IPS-NIHi7 (cell line): ENCODE results near the gene STYK1.
"Not testable (repeated sequence)": the region's sequence is repeated elsewhere in the genome, so short reads cannot be mapped to it uniquely, and the experiment has no call there.

ENCODE experiments used
- DNase-seq: peaks from one replicate; pipeline ENCODE4 v3.0.0; 2012; ENCODE audit warnings: mixed read lengths; ENCODE audit errors: extremely low spot score

Gene STYK1

GRCh38 chr12:10689146-10689545 is 15.3 kb upstream of the STYK1 start:
- no peak for DNase-seq

GRCh38 chr12:10688042-10688441 is 14.2 kb upstream of the STYK1 start:
- no peak for DNase-seq

GRCh38 chr12:10672231-10672868 is 1.5 kb downstream of the STYK1 start:
- no peak for DNase-seq

GRCh38 chr12:10669533-10669932 is 4.3 kb downstream of the STYK1 start:
- no peak for DNase-seq

- DNase-seq: no peak
Observed at GRCh38 chr12:10668526-10668925, 5.3 kb downstream of the STYK1 start.

GRCh38 chr12:10667581-10667980 is 6.3 kb downstream of the STYK1 start:
- no peak for DNase-seq

- DNase-seq: no peak
Observed at GRCh38 chr12:10664499-10664898, 9.4 kb downstream of the STYK1 start.

GRCh38 chr12:10663869-10664268 is 10.0 kb downstream of the STYK1 start:
- DNase-seq: no peak

GRCh38 chr12:10661338-10661737 is 12.5 kb downstream of the STYK1 start:
- no peak for DNase-seq

GRCh38 chr12:10654003-10654402 is 19.8 kb downstream of the STYK1 start:
- DNase-seq: no peak

- DNase-seq: no peak
Observed at GRCh38 chr12:10652192-10652591, 21.7 kb downstream of the STYK1 start.

GRCh38 chr12:10646576-10646975 is 27.3 kb downstream of the STYK1 start:
- not testable (repeated sequence) for DNase-seq

GRCh38 chr12:10645910-10646309 is 27.9 kb downstream of the STYK1 start:
- no peak for DNase-seq

GRCh38 chr12:10641735-10642500 is 31.9 kb downstream of the STYK1 start:
- DNase-seq: no peak

- no peak for DNase-seq
Observed at GRCh38 chr12:10638728-10639127, 35.1 kb downstream of the STYK1 start.

- no peak for DNase-seq
Observed at GRCh38 chr12:10636611-10637010, 37.2 kb downstream of the STYK1 start.

GRCh38 chr12:10636124-10636523 is 37.7 kb downstream of the STYK1 start:
- no peak for DNase-seq

GRCh38 chr12:10635306-10635705 is 38.5 kb downstream of the STYK1 start:
- no peak for DNase-seq

GRCh38 chr12:10634427-10634826 is 39.4 kb downstream of the STYK1 start:
- DNase-seq: no peak

- no peak for DNase-seq
Observed at GRCh38 chr12:10633541-10633940, 40.3 kb downstream of the STYK1 start.

GRCh38 chr12:10632226-10632625 is 41.6 kb downstream of the STYK1 start:
- no peak for DNase-seq

GRCh38 chr12:10624605-10625004 is 49.2 kb downstream of the STYK1 start:
- DNase-seq: no peak

GRCh38 chr12:10623131-10623530 is 50.7 kb downstream of the STYK1 start:
- DNase-seq: no peak
